Suprapubic skin (tissue), 4 donors: ENCODE data around the gene PSMF1.

ENCODE experiments used
- EP300 ChIP-seq: sonication (generic); formaldehyde crosslinking; IDR thresholded peaks from one replicate; pipeline ENCODE4 v1.6.1; 2017; ENCODE audit warnings: antibody characterized with exemption
- POLR2A ChIP-seq, 2 donors: fragments of 450-650 bp; IDR thresholded peaks; one replicate each; pipeline ENCODE4 v1.6.1; 2017; ENCODE audit warnings: antibody characterized with exemption in 2 of 2, mild to moderate bottlenecking in 2 of 2, moderate library complexity in 2 of 2
- POLR2AphosphoS5 ChIP-seq, 3 donors: sonication (generic); formaldehyde crosslinking; IDR thresholded peaks; one replicate each; pipeline ENCODE4 v1.6.1; 2017; ENCODE audit warnings: antibody characterized with exemption in 3 of 3

GRCh38 chr20:1186367-1186991 lies 68.1 kb downstream of the PSMF1 start:
- TF ChIP-seq POLR2A (IDR thresholded peaks at IDR 0.05) (no peak), EP300 (no peak), POLR2AphosphoS5 (IDR thresholded peaks at IDR 0.05) (no peak)
